Measurements from ENCODE around the gene JSRP1. TPM values are rescaled to one million over a fixed set of nuclear protein-coding genes. Genes with fewer than 3 reads are reported as not detected.

Gene JSRP1
- total and polyA plus RNA-seq, 4 donors = 0.25 to 0.45 (median 0.39) TPM; not detected in 1

- peaks cover 20 to 49% (median 46%) of the 10 kb centered on the region in 4 donors for H3K4me1 ChIP-seq (ENCODE audit: control insufficient read depth in 4 of 4, insufficient read depth in 4 of 4, low read length in 3 of 4)
- no peak overlapping the region for H3K27ac ChIP-seq (ENCODE audit: low read depth in 1 of 2, low read length in 2 of 2)
Observed at GRCh38 chr19:2240881-2241760, 15.1 kb downstream of the JSRP1 start.

GRCh38 chr19:2239771-2240770 is 16.1 kb downstream of the JSRP1 start:
- peak overlapping the region in 1 of 3 donors; percentile 7 for H3K4me3 ChIP-seq (ENCODE audit: low read depth in 1 of 3, low read length in 3 of 3)
- peak overlapping the region; percentile 10 to 15 for H3K27ac ChIP-seq (ENCODE audit: low read depth in 1 of 2, low read length in 2 of 2)
- H3K36me3 ChIP-seq (ENCODE audit: control insufficient read depth in 4 of 4, insufficient read depth in 3 of 4, low read depth in 1 of 4, low read length in 3 of 4) = peaks cover 9 to 17% (median 13%) of the 10 kb centered on the region in 4 donors
- DNase-seq (ENCODE audit: low spot score) = no peak
- no peaks in the 10 kb centered on the region for H3K9me3 ChIP-seq (ENCODE audit: control insufficient read depth in 4 of 4, low read length in 3 of 4)
- TF ChIP-seq SP1 (IDR thresholded peaks at IDR 0.05) (no peak), HNF4A (conservative IDR thresholded peaks at IDR 0.05) (no peak), YY1 (IDR thresholded peaks at IDR 0.05) (no peak), CTCF (IDR thresholded peaks at IDR 0.05; ENCODE audit: low read depth, low read length, missing input control) (no peak), NR2F2 (IDR thresholded peaks at IDR 0.05) (peak; percentile 23), JUND (IDR thresholded peaks at IDR 0.05) (no peak), EGR1 (IDR thresholded peaks at IDR 0.05; ENCODE audit: low read depth in 2 of 2) (no peak)
- H3K4me1 ChIP-seq (ENCODE audit: control insufficient read depth in 4 of 4, insufficient read depth in 4 of 4, low read length in 3 of 4) = peaks cover 21 to 53% (median 50%) of the 10 kb centered on the region in 4 donors
- WGBS = 60% methylated on average over 34 of the region's 34 CpGs
- H3K9ac ChIP-seq (ENCODE audit: low read depth in 1 of 2, low read length in 2 of 2) = no peak overlapping the region
- H3K27me3 ChIP-seq (ENCODE audit: control insufficient read depth in 4 of 4, insufficient read depth in 4 of 4, low read length in 3 of 4) = no peaks in the 10 kb centered on the region

More at GRCh38 chr19:2240881-2241760, 15.1 kb downstream of the JSRP1 start:
- no peaks in the 10 kb centered on the region for H3K27me3 ChIP-seq (ENCODE audit: control insufficient read depth in 4 of 4, insufficient read depth in 4 of 4, low read length in 3 of 4)
- WGBS = 88% methylated on average over 41 of the region's 41 CpGs
- H3K4me3 ChIP-seq (ENCODE audit: low read depth in 1 of 3, low read length in 3 of 3) = no peak overlapping the region
- peaks cover 10 to 26% (median 18%) of the 10 kb centered on the region in 4 donors for H3K36me3 ChIP-seq (ENCODE audit: control insufficient read depth in 4 of 4, insufficient read depth in 3 of 4, low read depth in 1 of 4, low read length in 3 of 4)
- no peak overlapping the region for H3K9ac ChIP-seq (ENCODE audit: low read depth in 1 of 2, low read length in 2 of 2)
- TF ChIP-seq EGR1 (IDR thresholded peaks at IDR 0.05; ENCODE audit: low read depth in 2 of 2) = no peak
- no peak for DNase-seq (ENCODE audit: low spot score)
- H3K9me3 ChIP-seq (ENCODE audit: control insufficient read depth in 4 of 4, low read length in 3 of 4) = no peaks in the 10 kb centered on the region

GRCh38 chr19:2239173-2239572 is 17.0 kb downstream of the JSRP1 start:
- Histone ChIP-seq H3K27ac (ENCODE audit: low read depth in 1 of 2, low read length in 2 of 2) (no peak overlapping the region), H3K27me3 (ENCODE audit: control insufficient read depth in 4 of 4, insufficient read depth in 4 of 4, low read length in 3 of 4) (no peaks in the 10 kb centered on the region), H3K4me3 (ENCODE audit: low read depth in 1 of 3, low read length in 3 of 3) (no peak overlapping the region), H3K36me3 (ENCODE audit: control insufficient read depth in 4 of 4, insufficient read depth in 3 of 4, low read depth in 1 of 4, low read length in 3 of 4) (peaks cover 4 to 9% (median 5%) of the 10 kb centered on the region in 4 donors), H3K9me3 (ENCODE audit: control insufficient read depth in 4 of 4, low read length in 3 of 4) (no peaks in the 10 kb centered on the region), H3K4me1 (ENCODE audit: control insufficient read depth in 4 of 4, insufficient read depth in 4 of 4, low read length in 3 of 4) (peaks cover 24 to 59% (median 51%) of the 10 kb centered on the region in 4 donors), H3K9ac (ENCODE audit: low read depth in 1 of 2, low read length in 2 of 2) (no peak overlapping the region)
- TF ChIP-seq NR2F2 (IDR thresholded peaks at IDR 0.05) (no peak), ZBTB33 (IDR thresholded peaks at IDR 0.05) (no peak), HNF4A (conservative IDR thresholded peaks at IDR 0.05) (no peak), FOXA2 (IDR thresholded peaks at IDR 0.05) (no peak), RXRA (IDR thresholded peaks at IDR 0.05) (no peak), ATF3 (IDR thresholded peaks at IDR 0.05) (no peak), RAD21 (IDR thresholded peaks at IDR 0.05) (no peak), MAX (IDR thresholded peaks at IDR 0.05) (no peak), REST (IDR thresholded peaks at IDR 0.05) (no peak)
- WGBS = 72% methylated on average over 10 of the region's 10 CpGs
- no peak for DNase-seq (ENCODE audit: low spot score)
